Loucy (cell line): ENCODE measurements around the gene NCAPD2.

Experiments used
- EZH2phosphoT487 ChIP-seq: fragments of 200-600 bp; IDR thresholded peaks from 2 replicates; pipeline ENCODE4 v1.6.1; 2018; ENCODE audit warnings: antibody characterized with exemption, mild to moderate bottlenecking, moderate library complexity, borderline replicate concordance
- TF ChIP-seq, protein P1 (sequence below): fragments of 200-600 bp; sonication (generic); conservative IDR thresholded peaks from 2 replicates; pipeline ENCODE4 v1.5.1; 2014; ENCODE audit warnings: mild to moderate bottlenecking, antibody characterized with exemption, low read length

DNA sequence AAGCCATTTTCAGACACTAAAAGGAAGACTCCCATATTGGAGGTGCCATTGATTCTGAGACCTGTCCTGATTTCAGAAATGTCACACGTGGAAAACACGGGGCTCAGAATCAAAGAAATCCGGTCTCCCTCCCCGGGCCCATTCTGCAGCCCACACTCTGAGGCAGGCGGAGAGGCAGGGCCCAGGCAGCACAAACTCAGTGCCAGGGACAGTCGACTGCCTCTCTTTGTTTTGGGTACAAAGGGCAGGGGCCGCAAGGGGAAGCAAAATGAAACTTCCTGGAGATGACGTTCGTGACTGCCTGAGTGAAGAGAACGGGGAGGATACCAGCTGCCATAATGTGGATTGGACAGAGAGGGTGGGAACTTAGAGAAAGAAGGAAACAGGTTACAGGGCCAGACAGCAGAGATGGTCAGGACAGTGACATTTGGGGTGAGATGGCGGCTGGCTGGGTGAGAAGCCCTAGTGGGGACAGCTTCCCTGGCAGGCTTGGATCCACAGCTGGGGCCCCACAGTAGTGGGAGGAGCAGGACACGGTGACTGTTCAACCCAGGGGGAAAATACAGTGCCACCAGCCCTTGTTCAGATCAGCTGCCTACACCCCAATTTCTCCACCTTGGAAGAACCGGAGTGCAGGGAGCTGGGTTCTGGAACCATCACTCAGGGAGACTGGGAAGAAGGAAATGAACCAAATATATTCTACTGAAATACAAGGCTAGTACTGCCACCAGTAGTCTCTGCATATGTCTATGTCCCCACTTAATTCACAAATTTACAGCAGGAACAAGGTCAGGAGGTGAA is 48.5 kb downstream of the NCAPD2 start:
- TF ChIP-seq, protein P1, sequence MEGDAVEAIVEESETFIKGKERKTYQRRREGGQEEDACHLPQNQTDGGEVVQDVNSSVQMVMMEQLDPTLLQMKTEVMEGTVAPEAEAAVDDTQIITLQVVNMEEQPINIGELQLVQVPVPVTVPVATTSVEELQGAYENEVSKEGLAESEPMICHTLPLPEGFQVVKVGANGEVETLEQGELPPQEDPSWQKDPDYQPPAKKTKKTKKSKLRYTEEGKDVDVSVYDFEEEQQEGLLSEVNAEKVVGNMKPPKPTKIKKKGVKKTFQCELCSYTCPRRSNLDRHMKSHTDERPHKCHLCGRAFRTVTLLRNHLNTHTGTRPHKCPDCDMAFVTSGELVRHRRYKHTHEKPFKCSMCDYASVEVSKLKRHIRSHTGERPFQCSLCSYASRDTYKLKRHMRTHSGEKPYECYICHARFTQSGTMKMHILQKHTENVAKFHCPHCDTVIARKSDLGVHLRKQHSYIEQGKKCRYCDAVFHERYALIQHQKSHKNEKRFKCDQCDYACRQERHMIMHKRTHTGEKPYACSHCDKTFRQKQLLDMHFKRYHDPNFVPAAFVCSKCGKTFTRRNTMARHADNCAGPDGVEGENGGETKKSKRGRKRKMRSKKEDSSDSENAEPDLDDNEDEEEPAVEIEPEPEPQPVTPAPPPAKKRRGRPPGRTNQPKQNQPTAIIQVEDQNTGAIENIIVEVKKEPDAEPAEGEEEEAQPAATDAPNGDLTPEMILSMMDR = no peak
- no peak for TF ChIP-seq EZH2phosphoT487
